Fibroblast of skin of left biceps (primary cell): Measurements from ENCODE around the gene GTPBP4.
A peak's percentile ranks its signal among the peaks of the same experiment; 100 is the strongest.

Experiments used
- DNase-seq, 2 experiments: peaks; one replicate each; pipeline ENCODE4 v3.0.0-alpha.2; 2013; ENCODE audit warnings: low read depth in 2 of 2

The GTPBP4 gene

GRCh38 chr10:987870-988666, at the start of gene GTPBP4:
TSS of gene GTPBP4 (plus strand) at chr10:988434. CDS start at chr10:988480, 46 bp downstream.
- DNase-seq, result peak; percentile 92

GRCh38 chr10:938941-939678, 49.1 kb upstream of the GTPBP4 start:
- no peak for DNase-seq

GRCh38 chr10:943334-944033, 44.8 kb upstream of the GTPBP4 start:
- no peak for DNase-seq

GRCh38 chr10:944034-944831, 44.0 kb upstream of the GTPBP4 start:
- peak; percentile 6 to 9 for DNase-seq

- DNase-seq, result no peak
Measured at GRCh38 chr10:945778-946177, 42.5 kb upstream of the GTPBP4 start.

DNA sequence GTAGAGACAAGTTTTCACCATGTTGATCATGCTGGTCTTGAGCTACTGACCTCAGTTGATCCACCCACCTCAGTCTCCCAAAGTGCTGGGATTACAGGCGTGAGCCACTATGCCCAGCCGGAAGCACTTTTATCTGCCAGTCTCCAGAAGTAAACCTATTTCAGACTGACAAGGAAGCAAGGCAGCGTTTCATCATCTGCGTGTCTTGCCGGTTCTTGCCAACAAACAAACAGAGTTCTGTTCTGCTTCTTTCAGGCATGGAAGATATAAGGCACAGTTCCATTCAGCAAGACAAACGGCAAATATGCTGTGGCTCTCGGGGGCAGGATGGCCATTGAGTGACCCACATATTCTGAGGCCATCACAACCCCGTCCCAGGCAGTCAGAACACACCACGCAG, 41.2 kb upstream of the GTPBP4 start:
- DNase-seq, result no peak

DNA sequence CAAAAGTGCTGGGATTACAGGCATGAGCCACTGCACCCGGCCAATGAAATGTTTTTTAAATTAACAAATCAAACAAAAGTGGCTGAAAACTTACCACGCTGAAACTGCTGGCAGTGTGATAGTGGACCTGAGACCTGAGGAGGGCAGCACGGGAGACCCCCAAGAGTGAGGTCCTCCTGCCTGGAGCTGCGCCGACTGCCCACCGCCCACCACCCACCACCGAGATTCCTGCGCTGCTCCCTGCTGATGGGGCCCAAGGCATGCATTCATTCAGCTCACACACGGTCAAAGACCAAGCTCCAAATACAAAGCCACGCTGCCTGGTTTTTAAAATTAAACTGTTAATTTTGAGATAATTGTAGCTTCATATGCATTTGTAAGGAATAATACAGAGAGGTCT, 40.4 kb upstream of the GTPBP4 start:
- no peak for DNase-seq

GRCh38 chr10:948347-948746, 39.9 kb upstream of the GTPBP4 start:
- no peak for DNase-seq

GRCh38 chr10:949446-949845, 38.8 kb upstream of the GTPBP4 start:
- no peak for DNase-seq

- DNase-seq, result no peak
Measured at GRCh38 chr10:953836-954235, 34.4 kb upstream of the GTPBP4 start.

- DNase-seq, result no peak
Measured at GRCh38 chr10:954396-954795, 33.8 kb upstream of the GTPBP4 start.

DNA sequence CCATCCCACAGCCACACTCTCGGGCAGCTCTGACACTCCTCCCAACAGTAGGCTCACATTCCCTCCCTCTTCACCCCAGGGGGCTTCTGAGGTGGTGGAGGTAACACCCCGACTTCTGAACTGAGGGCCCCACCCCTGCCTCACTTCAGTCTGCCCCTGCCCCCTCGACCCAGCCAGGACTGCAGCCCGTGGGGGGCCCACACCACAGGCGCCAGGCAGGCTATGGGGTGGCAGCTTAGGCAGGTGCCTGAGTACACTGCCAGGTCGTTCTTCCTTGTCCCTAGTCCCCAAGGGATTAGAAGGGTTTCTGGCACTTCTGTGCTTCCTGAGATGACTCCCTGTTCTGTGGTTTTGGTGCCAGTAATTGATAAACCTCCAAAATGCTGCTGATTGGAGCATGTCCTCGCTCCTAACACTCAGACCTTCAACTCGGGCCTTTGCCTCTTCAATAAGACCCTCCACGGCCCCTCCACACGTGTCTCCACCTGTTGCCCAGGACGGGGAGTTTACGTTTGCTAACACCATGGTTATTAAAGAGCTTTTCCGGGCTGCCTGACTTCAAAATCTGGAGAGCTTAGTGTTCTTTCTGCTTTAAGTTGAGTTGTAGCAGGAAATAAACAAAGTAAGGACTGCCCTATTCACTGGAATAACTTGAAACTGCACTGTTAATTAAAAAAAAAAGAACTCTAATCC, 33.0 kb upstream of the GTPBP4 start:
- DNase-seq, result no peak

DNA sequence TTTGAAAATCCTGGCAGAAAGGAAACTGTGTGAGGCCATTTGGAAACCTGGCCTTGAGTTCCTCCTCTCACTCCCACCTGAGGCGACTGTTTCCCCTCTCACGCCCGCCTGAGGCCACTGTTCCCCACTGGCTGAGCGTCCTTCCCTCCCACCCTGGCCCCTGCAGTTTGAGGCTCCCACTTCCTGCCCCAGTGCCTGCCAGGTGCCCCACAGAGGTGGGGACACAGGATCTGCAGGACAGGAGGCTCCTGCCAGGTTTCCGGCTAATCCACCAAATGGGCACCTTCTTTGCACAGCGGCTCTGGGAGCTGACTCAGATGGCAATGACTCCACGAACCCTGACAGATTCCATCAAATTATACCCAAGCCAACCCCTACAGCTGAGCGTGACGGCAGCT, 32.4 kb upstream of the GTPBP4 start:
- no peak for DNase-seq

DNA sequence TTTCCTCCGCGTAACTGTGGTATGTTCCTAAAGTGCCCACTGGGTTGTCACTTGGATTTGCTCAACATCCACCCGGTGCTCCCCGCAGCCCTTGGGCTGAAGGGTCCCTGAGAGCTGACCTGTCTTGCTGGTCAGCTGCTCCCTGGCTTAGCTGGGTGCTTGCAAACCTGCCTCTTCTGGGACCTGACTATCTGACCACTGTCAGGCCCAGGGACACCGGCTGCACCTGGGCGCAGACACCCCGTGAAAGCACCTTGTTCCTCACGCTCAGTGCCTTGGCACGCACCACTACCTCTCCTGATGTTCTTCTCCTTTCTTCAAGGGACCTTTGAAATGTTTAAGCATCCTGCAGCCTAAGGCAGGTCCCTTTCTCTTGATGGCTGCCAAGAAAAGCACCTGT, 30.1 kb upstream of the GTPBP4 start:
- DNase-seq, result no peak

DNA sequence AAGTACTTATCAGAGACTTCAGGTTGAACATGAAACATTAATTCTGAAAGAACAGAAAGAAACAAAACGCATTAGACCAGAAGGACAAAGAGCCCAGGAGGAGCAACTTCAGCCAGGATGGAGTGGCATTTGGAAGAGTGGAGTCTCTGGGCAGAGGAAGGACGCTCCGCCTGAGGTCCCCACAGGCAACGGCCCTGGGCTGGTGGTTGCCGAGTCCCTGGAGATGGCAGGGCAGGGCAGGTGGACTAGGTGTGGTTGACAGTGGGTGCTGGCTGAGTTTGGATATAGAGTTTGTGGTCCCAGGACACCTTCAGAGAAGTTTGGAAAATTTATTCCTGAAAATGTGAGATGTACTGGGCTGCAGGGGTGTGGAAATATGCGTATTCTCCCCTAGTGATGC, 29.4 kb upstream of the GTPBP4 start:
- DNase-seq, result no peak

DNA sequence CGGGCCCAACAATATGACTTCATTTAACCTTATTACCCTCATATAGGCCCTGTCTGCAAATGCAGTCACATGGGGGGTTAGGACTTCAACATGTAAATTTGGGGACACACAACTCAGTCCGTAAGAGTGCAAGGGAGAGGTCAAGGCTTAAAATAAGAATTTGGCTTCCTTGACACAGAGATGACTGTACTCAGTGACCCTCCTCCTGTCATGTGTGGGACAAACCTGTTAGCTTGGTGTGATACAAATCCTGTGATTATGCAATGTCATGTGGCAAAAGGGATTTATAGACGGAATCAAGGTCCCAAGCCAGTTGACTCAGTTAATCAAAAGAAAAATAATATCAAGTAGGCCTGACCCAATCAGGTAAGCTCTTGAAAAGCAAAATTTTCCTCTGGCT, 25.9 kb upstream of the GTPBP4 start:
- DNase-seq, result no peak

DNA sequence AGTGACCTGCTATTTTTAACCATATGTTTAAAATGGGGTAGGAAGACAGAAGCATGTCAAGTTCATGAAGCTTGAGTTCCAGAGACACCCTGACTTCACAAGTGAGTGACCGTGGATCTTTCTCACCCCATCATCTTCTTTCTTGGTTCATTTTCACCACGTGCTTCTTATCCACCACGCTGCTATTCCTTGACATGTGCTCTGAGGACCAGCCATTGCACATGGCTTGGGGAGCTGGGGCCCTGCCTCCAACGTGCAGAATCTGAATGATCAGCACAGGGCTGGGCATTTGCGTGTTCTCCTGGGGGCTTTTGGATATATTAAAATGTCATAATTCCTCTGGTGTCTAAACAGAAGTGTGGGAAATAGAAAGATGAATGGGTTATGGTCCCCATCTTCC, 25.0 kb upstream of the GTPBP4 start:
- no peak for DNase-seq

DNA sequence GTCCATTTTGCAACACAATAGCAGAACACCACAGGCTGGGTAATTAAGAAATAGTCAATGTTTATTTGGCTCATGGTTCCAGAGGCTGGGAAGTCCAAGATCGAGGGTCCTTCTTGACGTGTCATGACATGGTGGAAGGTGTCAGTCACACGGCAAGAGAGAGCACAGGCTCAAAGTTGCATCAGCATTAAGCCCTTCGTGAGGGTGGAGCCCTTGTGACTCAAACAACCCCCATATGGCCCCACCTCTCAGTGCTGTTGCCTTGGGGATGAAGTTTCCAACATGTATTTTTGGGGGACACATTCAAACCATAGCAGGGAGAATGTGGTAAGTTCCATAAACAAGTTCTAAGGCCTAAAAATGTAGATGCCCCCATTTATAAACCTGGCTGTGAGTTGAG, 24.6 kb upstream of the GTPBP4 start:
- no peak for DNase-seq

DNA sequence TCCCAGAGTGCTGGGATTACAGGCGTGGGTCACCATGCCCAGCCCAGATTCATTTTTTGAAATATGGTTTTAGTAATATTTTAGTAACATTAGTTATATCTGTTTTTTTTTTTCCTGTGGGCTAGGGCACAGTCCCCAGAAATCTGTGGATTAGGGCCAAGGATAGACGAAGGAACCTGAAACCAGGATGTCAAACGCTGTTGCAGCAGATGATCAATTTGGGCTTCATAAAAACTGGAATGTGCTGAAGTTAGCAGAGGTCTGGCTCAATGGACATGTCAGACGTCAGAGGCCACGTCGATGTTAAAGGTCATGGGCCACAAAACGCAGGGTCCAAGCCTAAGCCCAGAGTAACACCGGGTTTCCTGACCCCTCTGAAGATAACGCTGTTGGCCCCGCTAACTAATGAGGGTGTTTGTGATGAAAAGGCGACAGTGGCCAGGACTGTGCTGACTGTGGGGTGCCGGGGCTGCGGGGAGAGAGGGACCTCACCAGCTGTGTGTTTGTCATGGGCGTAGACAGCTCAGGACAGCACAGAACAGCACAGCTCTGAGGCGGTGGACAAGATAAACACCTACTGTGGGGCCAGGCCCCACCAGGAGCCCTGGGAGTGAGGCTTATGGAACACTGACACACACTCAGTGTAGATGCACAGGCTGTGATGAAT, 23.8 kb upstream of the GTPBP4 start:
- no peak for DNase-seq

- no peak for DNase-seq
Measured at GRCh38 chr10:964988-965417, 23.2 kb upstream of the GTPBP4 start.
